ENCODE measurements around the gene PRKAG2.
A peak's percentile ranks its signal among the peaks of the same experiment; 100 is the strongest.

PRKAG2 gene

GRCh38 chr7:151761957-151762356 is 115.0 kb downstream of the PRKAG2 start:
- TF ChIP-seq CTCF (IDR thresholded peaks at IDR 0.05; ENCODE audit: low read depth, low read length, poor library complexity, severe bottlenecking): no peak
- no peak for TF ChIP-seq EZH2phosphoT487 (IDR thresholded peaks at IDR 0.05; ENCODE audit: borderline replicate concordance, low read length)
- no peaks in the 10 kb centered on the region for H3K79me2 ChIP-seq (ENCODE audit: control insufficient read depth, low read length)
- H3F3A ChIP-seq (ENCODE audit: control insufficient read depth, insufficient read depth): no peaks in the 10 kb centered on the region
- peaks cover 7% of the 10 kb centered on the region; the same call in 1 of the 2 replicates for H3K27me3 ChIP-seq (ENCODE audit: control insufficient read depth, low read length)
- H3K36me3 ChIP-seq (ENCODE audit: control insufficient read depth, low read length): no peaks in the 10 kb centered on the region
- H3K4me2 ChIP-seq (ENCODE audit: low read length): no peak overlapping the region
- H3K4me3 ChIP-seq (ENCODE audit: low read length): no peak overlapping the region
- no peaks in the 10 kb centered on the region for H3K9me2 ChIP-seq (replicated peaks; ENCODE audit: control insufficient read depth, low read length)
- no peaks in the 10 kb centered on the region for H4K20me1 ChIP-seq (ENCODE audit: control insufficient read depth, insufficient read depth, low read depth, low read length)
- no peak overlapping the region for H3K27ac ChIP-seq (ENCODE audit: low read depth, low read length)
- no peaks in the 10 kb centered on the region for H3K4me1 ChIP-seq (ENCODE audit: control insufficient read depth, low read length)
- H3K9me3 ChIP-seq (ENCODE audit: control insufficient read depth, insufficient read depth, low read length): no peaks in the 10 kb centered on the region

- no peaks in the 10 kb centered on the region for H3K9me3 ChIP-seq (ENCODE audit: control insufficient read depth, insufficient read depth, low read length)
These were observed 115.7 kb downstream of the PRKAG2 start for GRCh38 chr7:151761231-151761630.

GRCh38 chr7:151759591-151760042 is 117.3 kb downstream of the PRKAG2 start:
- Histone ChIP-seq H4K20me1 (ENCODE audit: control insufficient read depth, insufficient read depth, low read depth, low read length) (no peaks in the 10 kb centered on the region), H3K9me3 (ENCODE audit: control insufficient read depth, insufficient read depth, low read length) (no peaks in the 10 kb centered on the region), H3K27ac (ENCODE audit: low read depth, low read length) (no peak overlapping the region), H3F3A (ENCODE audit: control insufficient read depth, insufficient read depth) (no peaks in the 10 kb centered on the region), H3K4me2 (ENCODE audit: low read length) (no peak overlapping the region), H3K27me3 (ENCODE audit: control insufficient read depth, low read length) (peaks cover 7% of the 10 kb centered on the region; the same call in 1 of the 2 replicates), H3K9me2 (replicated peaks; ENCODE audit: control insufficient read depth, low read length) (no peaks in the 10 kb centered on the region), H3K79me2 (ENCODE audit: control insufficient read depth, low read length) (no peaks in the 10 kb centered on the region), H3K4me3 (ENCODE audit: low read length) (no peak overlapping the region), H3K4me1 (ENCODE audit: control insufficient read depth, low read length) (no peaks in the 10 kb centered on the region), H3K36me3 (ENCODE audit: control insufficient read depth, low read length) (no peaks in the 10 kb centered on the region)
- TF ChIP-seq EZH2phosphoT487 (IDR thresholded peaks at IDR 0.05; ENCODE audit: borderline replicate concordance, low read length) (no peak), CTCF (IDR thresholded peaks at IDR 0.05; ENCODE audit: low read depth, low read length, poor library complexity, severe bottlenecking) (peak; percentile 97)

More at GRCh38 chr7:151761231-151761630, 115.7 kb downstream of the PRKAG2 start:
- peaks cover 7% of the 10 kb centered on the region; the same call in 1 of the 2 replicates for H3K27me3 ChIP-seq (ENCODE audit: control insufficient read depth, low read length)
- TF ChIP-seq CTCF (IDR thresholded peaks at IDR 0.05; ENCODE audit: low read depth, low read length, poor library complexity, severe bottlenecking) (no peak), EZH2phosphoT487 (IDR thresholded peaks at IDR 0.05; ENCODE audit: borderline replicate concordance, low read length) (no peak)
- no peaks in the 10 kb centered on the region for H3K4me1 ChIP-seq (ENCODE audit: control insufficient read depth, low read length)
- no peak overlapping the region for H3K27ac ChIP-seq (ENCODE audit: low read depth, low read length)
- no peaks in the 10 kb centered on the region for H3F3A ChIP-seq (ENCODE audit: control insufficient read depth, insufficient read depth)
- H3K36me3 ChIP-seq (ENCODE audit: control insufficient read depth, low read length): no peaks in the 10 kb centered on the region
- no peaks in the 10 kb centered on the region for H3K79me2 ChIP-seq (ENCODE audit: control insufficient read depth, low read length)
- no peak overlapping the region for H3K4me3 ChIP-seq (ENCODE audit: low read length)
- no peaks in the 10 kb centered on the region for H4K20me1 ChIP-seq (ENCODE audit: control insufficient read depth, insufficient read depth, low read depth, low read length)
- H3K4me2 ChIP-seq (ENCODE audit: low read length): no peak overlapping the region
- H3K9me2 ChIP-seq (replicated peaks; ENCODE audit: control insufficient read depth, low read length): no peaks in the 10 kb centered on the region

Data from DOHH2 (cell line).